ENCODE results near the gene BGN. TPM values are rescaled to one million over a fixed set of nuclear protein-coding genes. Genes with fewer than 3 reads are reported as not detected.

The BGN gene
- total RNA-seq, 1 experiment from 2014 or later: not detected

GRCh38 chrX:153491351-153491914, 3.3 kb upstream of the BGN start:
- POLR2A ChIA-PET (ENCODE audit: unreplicated experiment): no interaction called here
- Histone ChIP-seq H2AFZ (ENCODE audit: low read length) (no peak overlapping the region), H3K9me3 (ENCODE audit: low read length) (no peaks in the 10 kb centered on the region), H4K20me1 (ENCODE audit: low read length) (no peaks in the 10 kb centered on the region), H3K79me2 (ENCODE audit: low read length) (no peaks in the 10 kb centered on the region), H3K4me3 (ENCODE audit: low read length) (no peak overlapping the region), H3K27ac (ENCODE audit: low read length) (no peak overlapping the region), H3K9ac (ENCODE audit: low read length) (no peak overlapping the region), H3K9me2 (replicated peaks; ENCODE audit: low read length) (no peaks in the 10 kb centered on the region), H3F3A (ENCODE audit: low read length, unreplicated experiment) (no peaks in the 10 kb centered on the region), H3K4me2 (ENCODE audit: low read length) (no peak overlapping the region), H3K36me3 (ENCODE audit: low read depth, low read length) (no peaks in the 10 kb centered on the region), H3K27me3 (ENCODE audit: low read length) (peaks cover 14% of the 10 kb centered on the region), H3K4me1 (ENCODE audit: insufficient read depth, low read length) (peaks cover 7% of the 10 kb centered on the region; the same call in 1 of the 2 replicates)
- CTCF ChIA-PET: no interaction called here
- ATAC-seq: no peak
- TF ChIP-seq EZH2phosphoT487 (IDR thresholded peaks at IDR 0.05; ENCODE audit: borderline replicate concordance, low read length): no peak
- TF ChIP-seq EZH2 (IDR thresholded peaks at IDR 0.05; ENCODE audit: low read length, unreplicated experiment): no peak
- no peak for TF ChIP-seq CTCF (conservative IDR thresholded peaks at IDR 0.05; ENCODE audit: low read depth, low read length)
- BruUV-seq (replicated peaks): no TSS peak
- intact Hi-C loops (cut with micrococcal nuclease): no loop called here
- DNase-seq: no peak

- Histone ChIP-seq H3K79me2 (ENCODE audit: low read length) (no peaks in the 10 kb centered on the region), H3K4me3 (ENCODE audit: low read length) (no peak overlapping the region), H2AFZ (ENCODE audit: low read length) (no peak overlapping the region), H3K27ac (ENCODE audit: low read length) (no peak overlapping the region), H3K9me3 (ENCODE audit: low read length) (no peaks in the 10 kb centered on the region), H4K20me1 (ENCODE audit: low read length) (no peaks in the 10 kb centered on the region), H3K4me1 (ENCODE audit: insufficient read depth, low read length) (peaks cover 7% of the 10 kb centered on the region; the same call in 1 of the 2 replicates), H3K9ac (ENCODE audit: low read length) (no peak overlapping the region), H3F3A (ENCODE audit: low read length, unreplicated experiment) (no peaks in the 10 kb centered on the region), H3K4me2 (ENCODE audit: low read length) (no peak overlapping the region), H3K27me3 (ENCODE audit: low read length) (peaks cover 14% of the 10 kb centered on the region), H3K36me3 (ENCODE audit: low read depth, low read length) (no peaks in the 10 kb centered on the region), H3K9me2 (replicated peaks; ENCODE audit: low read length) (no peaks in the 10 kb centered on the region)
- ATAC-seq (no peak), DNase-seq (no peak)
- TF ChIP-seq EZH2phosphoT487 (IDR thresholded peaks at IDR 0.05; ENCODE audit: borderline replicate concordance, low read length) (no peak), CTCF (conservative IDR thresholded peaks at IDR 0.05; ENCODE audit: low read depth, low read length) (no peak), EZH2 (IDR thresholded peaks at IDR 0.05; ENCODE audit: low read length, unreplicated experiment) (no peak)
- no TSS peak for BruUV-seq (replicated peaks)
- intact Hi-C loops (cut with micrococcal nuclease): no loop called here
- POLR2A ChIA-PET (ENCODE audit: unreplicated experiment): no interaction called here
- CTCF ChIA-PET: no interaction called here
Measured at GRCh38 chrX:153491918-153492317, 2.9 kb upstream of the BGN start.

GRCh38 chrX:153492543-153492942, 2.2 kb upstream of the BGN start:
- Histone ChIP-seq H2AFZ (ENCODE audit: low read length) (no peak overlapping the region), H3K27me3 (ENCODE audit: low read length) (peaks cover 14% of the 10 kb centered on the region), H3K9me2 (replicated peaks; ENCODE audit: low read length) (no peaks in the 10 kb centered on the region), H3K9ac (ENCODE audit: low read length) (no peak overlapping the region), H3F3A (ENCODE audit: low read length, unreplicated experiment) (no peaks in the 10 kb centered on the region), H3K9me3 (ENCODE audit: low read length) (no peaks in the 10 kb centered on the region), H3K4me3 (ENCODE audit: low read length) (no peak overlapping the region), H3K27ac (ENCODE audit: low read length) (no peak overlapping the region), H3K79me2 (ENCODE audit: low read length) (no peaks in the 10 kb centered on the region), H3K36me3 (ENCODE audit: low read depth, low read length) (no peaks in the 10 kb centered on the region), H3K4me1 (ENCODE audit: insufficient read depth, low read length) (peaks cover 7% of the 10 kb centered on the region; the same call in 1 of the 2 replicates), H3K4me2 (ENCODE audit: low read length) (no peak overlapping the region), H4K20me1 (ENCODE audit: low read length) (no peaks in the 10 kb centered on the region)
- no TSS peak for BruUV-seq (replicated peaks)
- no peak for DNase-seq
- intact Hi-C loops (cut with micrococcal nuclease): no loop called here
- no peak for ATAC-seq
- POLR2A ChIA-PET (ENCODE audit: unreplicated experiment): interaction anchor here (0.5 kb wide), 1 partner anchor 22 kb away, joined by 9 read pairs; no protein-coding TSS in a partner anchor
- TF ChIP-seq EZH2 (IDR thresholded peaks at IDR 0.05; ENCODE audit: low read length, unreplicated experiment) (no peak), CTCF (conservative IDR thresholded peaks at IDR 0.05; ENCODE audit: low read depth, low read length) (no peak), EZH2phosphoT487 (IDR thresholded peaks at IDR 0.05; ENCODE audit: borderline replicate concordance, low read length) (no peak)
- CTCF ChIA-PET: no interaction called here
